HG03457 (cell line): ENCODE measurements around the gene ASTN2.
"Not testable (repeated sequence)": the region's sequence is repeated elsewhere in the genome, so short reads cannot be mapped to it uniquely, and the experiment has no call there.

Experiments used
- ATAC-seq: cut with Tn5 transposase; IDR thresholded peaks from one replicate; pipeline ENCODE4 v1.9.1; 2021; ENCODE audit warnings: moderate number of reproducible peaks; ENCODE audit not compliant: unreplicated experiment

Gene ASTN2

DNA sequence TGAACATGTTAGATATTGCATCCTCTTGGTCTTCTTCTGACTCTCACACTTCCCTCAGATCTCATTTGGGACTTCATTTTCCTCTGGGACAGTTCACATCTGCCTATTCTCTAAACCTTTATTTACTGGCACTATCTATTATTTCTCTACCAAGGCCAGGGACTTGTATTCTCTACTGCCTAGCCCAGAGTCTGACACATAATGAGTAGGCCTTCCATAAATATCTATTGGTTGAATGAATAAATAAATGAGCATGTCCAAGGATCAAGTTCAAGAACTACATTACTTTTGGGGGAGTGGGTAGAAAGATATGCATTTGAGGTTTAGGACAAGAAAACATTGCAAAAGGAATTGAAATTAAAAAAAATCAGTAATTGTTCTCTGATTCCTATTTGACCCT, 477.5 kb downstream of the ASTN2 start:
- no peak for ATAC-seq

DNA sequence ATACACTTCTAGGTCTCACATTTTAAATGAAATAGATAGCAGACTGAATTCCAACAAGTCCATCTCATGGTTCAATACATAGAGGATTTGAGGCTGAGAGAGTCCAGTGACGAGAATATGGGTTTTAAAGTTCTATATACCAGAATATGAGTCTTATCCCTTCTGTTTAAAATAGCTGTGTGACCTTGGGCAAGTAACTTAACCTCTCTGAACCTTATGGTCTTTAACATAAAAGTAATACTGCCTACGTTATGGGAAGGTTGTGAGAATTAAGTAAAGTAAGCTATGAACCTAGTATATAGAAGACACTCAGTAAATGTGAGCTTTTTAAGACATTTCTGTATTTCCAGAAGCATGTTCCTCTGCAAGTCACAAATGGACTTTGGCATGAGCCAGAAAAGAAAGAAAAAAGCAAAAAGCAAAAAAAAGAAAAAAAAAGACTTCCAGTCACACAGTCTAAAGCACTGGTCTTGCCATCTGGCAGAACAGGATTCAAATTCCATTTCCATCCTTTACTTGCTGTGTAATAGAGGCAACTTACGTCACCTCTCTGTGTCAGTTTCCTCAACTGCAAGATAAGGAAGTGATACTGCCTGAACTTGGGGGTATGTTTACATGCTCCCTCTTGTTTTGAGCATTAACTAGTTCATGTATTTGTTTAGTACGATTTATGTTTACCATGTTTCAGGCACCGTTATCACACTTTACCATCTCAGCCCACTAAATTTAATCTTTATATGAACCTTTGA, 479.5 kb downstream of the ASTN2 start:
- no peak for ATAC-seq

DNA sequence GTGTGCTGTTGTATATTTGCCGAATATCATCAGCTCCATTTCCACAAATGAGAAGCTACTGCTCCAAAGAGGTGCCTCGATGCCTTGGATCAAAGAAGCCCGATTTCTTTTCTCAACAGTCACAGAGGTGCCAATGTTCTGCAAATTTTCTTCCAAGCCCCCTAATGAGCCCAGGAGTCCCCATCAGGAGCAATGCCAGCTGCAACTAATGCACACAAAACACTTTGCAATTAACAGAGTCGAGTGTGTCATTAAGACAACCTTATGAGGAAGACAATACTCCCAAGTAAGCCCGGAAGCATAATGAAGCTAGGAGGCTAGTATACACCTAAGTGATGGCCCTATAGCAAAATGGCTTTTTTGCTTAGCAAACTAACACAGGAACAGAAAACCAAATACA, 480.7 kb downstream of the ASTN2 start:
- ATAC-seq, result no peak

DNA sequence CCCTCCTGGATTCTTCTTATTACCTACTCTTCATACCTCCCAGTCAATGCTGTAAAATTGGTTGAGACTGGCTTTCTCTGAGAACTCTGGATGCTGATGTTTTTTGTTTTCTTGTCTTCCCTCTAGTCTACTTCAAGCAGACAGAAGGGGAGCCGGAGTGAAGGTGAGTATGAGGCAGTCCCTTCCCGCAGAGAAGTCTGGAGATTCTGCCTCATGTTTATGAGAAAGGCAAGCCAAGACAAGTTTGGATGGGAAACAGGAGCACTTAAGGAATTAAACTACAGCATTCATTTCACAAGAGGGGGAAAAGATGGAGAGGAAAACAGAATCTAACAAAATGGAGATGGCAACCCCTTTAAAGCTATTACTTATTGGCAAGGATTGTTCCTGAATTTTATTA, 481.6 kb downstream of the ASTN2 start:
- ATAC-seq, result no peak

DNA sequence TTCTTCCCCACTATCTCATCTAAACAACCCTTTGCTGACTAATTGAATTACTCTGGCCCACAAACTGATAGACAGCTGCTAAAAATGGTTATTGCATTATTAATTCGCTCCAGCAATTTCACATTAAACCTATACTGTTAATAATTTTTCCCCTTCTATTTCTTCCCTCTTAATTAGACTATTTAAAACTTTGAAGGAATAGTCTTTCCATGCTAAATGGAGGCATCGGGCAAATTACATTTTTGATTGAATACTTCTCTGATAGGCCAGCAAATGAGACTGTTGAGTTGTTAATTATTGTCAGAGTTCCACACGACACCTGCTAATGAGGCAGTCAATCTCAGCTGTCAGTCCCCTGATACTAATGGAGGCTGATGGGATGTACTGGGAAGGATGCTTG, 485.2 kb downstream of the ASTN2 start:
- no peak for ATAC-seq

DNA sequence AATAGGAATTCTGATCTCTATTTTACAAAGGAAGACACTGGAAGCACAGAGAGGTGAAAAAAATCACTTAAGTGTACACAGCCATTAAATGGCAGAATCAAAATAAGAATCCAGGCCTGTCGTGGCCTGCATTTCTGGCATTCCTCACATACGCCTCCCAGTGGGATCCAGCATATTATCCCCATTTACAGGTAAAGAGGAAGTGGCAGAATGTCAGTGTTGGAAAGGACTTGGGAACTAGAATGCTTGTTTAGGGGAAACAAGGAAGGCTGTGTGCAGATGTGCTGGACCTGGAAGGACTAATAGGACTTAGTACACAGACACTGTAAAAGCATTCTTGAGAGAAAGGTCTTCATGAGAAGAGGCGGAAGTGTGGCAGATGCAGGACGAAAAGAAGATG, 486.0 kb downstream of the ASTN2 start:
- no peak for ATAC-seq

DNA sequence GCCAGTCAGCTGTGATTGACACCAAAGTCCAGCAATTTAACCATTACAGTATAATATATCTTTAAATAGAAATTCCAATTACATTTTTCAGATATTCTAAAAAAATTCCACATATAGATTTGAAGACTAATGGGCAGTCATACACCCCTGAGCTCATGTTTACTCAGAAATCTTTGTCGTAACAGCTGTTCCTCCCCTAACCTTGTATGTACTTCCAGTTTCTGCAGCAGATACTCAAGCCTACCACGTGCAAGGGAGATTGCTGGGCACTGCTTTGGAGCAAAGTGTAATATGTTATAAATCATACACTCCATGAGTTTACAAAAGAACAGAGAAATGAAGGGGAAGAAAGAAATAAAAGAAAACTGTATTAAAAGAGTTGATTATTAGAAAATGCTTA, 486.6 kb downstream of the ASTN2 start:
- no peak for ATAC-seq

DNA sequence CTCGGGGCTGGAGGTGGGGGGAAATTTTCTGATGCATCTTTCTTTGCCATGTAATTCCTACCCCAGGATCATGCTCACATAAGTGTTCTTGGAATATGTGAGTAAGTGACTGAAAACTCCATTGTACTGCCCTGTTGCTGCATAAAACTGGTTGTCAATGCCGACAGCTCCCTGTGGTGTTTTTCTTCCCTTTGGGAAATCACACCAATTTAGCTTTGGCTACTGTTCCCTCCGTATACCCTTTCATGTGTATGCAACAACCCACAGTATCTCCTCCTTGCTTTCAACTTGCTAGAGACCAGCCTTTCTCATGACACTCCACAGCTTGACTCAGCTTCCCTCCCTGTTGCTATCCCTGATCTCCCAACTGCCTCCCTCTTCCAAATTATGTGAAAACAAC, 487.1 kb downstream of the ASTN2 start:
- no peak for ATAC-seq

DNA sequence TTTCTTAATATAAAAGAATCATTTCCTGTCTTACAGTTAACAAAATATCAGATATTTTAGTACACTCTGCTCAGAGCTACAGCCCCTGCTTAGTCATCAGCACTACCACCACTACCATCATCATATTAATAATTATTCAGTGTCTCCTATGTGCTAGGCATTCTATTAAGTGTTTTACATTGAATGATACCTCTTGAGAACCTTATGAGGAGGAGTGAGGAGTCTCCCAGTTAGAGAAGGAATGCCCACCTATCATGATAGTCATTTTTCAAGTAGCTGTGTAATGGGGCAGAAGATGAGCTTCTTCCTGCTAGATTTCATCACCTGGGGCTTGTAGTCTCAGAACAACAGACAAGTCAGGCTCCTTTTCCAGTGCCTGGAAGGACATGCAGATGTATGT, 489.7 kb downstream of the ASTN2 start:
- ATAC-seq, result no peak

DNA sequence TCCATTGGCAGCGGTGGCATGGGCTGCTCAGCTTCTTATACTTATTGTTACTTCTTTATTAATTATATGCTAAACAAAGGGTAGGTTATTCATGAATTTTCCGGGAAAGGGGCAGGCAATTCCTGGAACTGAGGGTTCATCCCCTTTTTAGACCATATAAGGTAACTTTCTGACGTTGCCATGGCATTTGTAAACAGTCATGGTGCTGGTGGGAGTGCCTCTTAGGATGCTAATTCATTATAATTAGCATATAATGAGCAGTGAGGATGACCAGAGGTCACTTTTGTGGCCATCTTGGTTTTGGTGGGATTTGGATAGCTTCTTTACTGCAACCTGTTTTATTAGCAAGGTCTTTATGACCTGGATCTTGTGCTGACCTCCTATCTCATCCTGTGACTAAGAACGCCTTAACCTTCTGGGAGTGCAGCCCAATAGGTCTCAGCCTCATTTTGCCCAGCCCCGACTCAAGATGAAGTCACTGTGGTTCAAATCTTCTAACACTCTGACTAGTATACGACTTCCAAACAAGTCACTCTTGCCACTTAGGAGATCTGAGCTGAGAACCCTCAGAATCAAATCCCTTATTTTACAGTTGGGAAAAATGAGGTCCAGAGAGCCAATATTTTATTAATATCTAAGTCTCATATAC, 490.3 kb downstream of the ASTN2 start:
- ATAC-seq, result no peak

DNA sequence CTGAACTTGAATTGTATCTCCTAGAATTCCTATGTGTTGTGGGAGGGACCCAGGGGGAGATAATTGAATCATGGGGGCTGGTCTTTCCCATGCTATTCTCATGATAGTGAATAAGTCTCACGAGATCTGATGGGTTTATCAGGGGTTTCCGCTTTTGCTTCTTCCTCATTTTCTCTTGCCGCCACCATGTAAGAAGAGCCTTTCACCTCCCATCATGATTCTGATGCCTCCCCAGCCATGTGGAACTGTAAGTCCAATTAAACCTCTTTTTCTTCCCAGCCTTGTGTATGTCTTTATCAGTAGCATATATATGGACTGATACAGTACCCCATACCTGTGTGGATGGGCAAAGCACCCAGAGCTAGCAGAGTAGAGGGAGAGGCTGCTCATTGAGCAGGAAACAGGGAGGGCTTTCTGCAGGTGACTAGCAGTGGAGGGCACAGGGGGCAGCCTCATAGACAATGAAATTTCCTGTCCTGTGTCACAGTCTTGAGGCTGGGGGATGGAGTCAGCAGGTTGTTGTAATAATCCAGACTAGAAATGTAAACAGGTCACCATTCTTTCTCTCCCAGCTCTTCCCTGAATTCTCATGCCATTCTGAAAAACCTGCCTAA, 496.9 kb downstream of the ASTN2 start:
- ATAC-seq, result not testable (repeated sequence)

DNA sequence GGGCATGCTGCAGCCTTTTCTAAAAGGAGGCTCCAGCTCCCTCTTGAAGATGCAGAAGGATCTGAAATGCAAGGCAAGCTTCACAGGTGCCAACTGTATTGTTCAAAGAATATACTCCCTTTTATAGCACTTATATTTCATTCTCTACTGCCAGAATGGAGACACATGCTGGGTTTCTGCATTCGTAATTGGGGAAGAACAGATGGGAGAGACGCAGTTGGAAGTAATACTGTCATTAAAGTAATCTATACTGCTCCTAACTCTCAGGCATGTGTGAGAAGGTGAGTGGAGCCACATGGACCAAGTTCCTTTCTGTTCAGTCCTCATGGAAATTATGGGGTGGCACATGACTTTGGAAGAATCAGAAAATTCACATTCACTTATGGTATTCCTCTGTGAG, 501.3 kb downstream of the ASTN2 start:
- no peak for ATAC-seq

DNA sequence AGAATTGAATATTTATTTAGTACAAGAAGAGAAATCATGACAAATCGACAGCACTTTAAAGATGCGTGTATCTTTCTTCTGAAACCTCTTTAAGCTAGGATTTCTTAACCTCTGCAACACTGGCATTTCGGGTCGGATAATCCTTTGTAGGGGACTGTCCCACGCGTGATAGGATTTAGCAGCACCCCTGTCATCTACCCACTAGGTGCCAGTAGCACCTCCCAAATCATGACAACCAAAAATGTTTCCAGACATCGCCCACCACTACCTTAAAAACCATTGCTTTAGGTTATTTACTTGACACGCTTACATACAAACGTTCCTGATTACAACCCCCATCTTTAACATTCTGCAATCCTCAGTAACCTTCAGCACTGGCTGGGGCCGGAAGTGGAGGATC, 504.7 kb downstream of the ASTN2 start:
- ATAC-seq, result no peak

DNA sequence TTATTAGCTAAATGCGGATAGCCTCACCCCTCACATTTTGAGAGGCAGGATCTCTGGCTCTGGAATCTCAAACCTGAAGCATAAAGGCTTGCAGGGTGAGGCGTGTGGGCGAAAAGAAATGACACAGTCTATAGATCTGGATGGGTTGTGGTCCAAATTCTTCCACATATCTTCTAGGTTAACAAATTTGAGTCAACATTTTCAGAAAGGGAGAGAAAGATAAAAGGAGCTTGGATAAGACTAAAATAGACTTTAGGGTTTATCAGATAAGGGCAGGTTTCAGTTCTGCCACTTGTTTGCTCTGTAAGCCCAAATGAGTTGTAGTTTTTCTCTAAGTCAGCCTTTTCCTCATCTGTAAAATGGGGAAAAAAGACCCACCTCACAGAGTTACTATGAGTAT, 506.9 kb downstream of the ASTN2 start:
- no peak for ATAC-seq

DNA sequence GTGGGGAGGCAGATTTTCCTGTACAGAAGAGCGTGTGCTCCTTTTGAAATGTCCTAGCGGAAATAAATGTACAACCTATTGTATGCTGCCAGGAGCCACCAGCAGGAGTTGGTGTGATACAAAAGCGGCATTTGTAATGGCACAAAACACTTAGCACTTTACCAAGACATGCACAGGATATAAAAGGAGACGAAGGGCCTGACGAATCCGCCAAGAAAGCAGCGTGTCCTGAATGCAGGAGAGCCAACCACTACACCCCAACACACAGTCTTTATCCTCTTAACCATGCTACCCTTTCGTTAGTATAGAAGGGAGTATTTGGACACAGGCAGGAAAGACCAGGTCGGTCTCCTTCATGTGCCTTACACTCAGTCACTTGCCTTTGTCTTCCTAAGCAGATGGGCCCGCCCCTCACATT, 509.7 kb downstream of the ASTN2 start:
- no peak for ATAC-seq

DNA sequence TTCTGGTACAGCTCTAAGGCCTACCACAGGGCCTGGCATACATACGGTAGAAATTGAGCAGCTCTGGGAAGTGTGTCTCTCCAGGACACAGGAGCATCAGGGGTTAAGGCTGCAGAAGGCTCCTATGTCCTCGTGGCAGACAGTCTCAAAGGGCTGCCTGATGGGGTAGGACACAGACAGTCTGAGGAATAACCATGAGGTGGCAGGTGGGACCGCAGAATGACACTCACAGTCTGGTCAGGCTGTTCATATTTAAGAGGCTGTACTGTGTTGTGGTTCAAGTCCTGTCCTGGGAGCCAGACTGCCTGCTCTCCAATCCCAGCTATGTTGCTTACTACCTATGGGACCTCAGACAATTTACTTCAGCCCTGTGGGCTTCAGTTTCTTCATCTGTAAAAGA, 510.7 kb downstream of the ASTN2 start:
- ATAC-seq, result no peak

DNA sequence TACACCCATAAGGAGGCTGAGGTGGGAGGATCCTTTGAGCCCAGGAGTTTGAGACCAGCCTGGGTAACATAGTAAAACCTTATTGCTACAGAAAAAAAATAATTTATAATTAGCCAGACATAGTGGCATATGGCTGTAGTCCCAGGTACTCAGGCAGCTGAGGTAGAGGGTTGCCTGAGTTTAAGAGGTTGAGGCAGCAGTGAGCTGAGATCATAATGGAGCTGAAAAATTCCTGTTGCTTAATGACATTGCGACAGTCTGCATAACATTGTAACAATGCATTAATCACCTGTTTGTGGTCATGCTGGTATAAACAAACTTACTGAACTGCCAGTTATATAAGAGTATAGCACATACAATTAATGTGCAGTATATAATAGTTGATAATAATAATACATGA, 513.6 kb downstream of the ASTN2 start:
- no peak for ATAC-seq

DNA sequence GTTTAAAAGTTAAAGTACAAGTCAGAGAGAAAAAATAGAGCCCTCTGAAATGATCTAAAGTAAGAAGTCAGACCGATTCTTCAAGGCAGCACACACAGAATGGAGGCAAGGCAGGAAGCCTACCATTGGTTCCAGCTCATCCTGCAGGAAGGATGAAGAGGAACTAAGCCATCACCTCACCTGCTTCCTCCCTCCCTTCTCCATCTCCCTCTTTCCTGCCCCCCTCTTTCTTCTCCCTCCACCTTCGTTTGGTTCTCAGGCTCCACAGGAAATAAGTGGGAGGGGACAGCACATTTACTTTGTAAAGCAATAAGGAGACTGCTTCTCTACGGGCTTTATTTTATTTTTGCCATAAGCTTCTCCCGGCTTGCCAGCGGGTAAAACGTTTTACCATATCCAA, 514.3 kb downstream of the ASTN2 start:
- ATAC-seq, result no peak

DNA sequence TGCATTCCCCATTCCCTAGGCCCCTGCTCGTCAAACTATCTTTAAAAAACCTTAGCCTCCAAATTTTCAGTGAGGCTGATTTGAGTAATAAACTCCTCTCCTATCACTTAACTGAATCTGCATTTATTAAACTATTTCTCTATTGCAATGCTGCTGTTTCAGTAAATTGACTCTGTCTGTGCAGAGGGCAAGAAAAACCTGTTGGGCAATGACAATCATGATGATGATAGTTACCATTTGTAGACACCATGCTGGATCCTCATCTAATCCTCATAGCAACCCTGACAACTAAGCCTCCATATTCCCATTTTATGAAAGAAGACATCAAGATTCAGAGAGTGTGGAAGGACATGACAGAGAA, 514.9 kb downstream of the ASTN2 start:
- no peak for ATAC-seq

DNA sequence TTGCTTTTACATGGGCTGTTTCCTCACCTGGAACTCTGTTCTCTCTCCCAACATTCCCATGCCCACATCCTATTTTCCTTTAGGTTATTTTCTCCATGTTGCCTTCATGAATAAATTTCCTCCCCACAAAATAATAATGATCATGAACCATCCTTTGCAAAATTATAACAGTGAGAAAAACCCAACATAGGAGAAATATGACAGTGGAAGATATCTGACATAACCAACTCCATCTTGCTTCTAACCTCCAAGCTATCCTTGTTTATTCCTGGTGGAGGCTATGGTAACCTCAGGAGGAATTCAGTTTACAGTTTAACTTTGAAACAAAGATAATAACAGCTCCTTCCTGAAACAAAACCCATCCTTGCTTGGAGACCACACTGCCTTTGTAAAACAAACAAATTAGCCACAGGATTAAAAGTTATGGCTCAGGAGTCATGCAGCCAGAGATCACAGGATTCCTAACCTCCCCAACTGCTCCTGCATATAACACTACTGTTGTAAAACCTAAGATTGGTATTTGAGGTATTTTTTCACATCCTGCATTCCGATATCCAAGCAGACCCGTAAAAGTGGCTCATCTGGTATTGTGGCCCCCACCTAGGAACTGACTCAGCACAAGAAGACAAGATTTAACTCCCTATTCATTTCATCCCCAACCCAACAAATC, 515.4 kb downstream of the ASTN2 start:
- no peak for ATAC-seq

DNA sequence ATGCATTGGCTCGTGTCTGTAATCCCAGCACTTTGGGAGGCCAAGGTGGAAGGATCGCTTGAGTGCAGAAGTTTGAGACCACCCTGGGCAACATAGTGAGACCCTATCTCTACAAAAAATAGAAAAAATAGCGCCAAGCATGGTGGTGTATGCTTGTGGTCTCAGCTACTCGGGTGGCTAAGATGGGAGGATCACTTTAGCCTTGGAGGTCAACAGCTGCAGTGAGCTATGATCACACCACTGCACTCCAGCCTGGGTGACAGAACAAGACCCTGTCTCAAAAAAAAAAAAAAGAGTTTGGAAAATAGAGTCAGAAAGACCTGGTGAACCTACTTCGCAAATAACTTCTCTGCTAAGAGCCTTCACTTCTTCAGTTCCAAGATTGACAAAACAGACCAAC, 516.7 kb downstream of the ASTN2 start:
- ATAC-seq, result not testable (repeated sequence)

DNA sequence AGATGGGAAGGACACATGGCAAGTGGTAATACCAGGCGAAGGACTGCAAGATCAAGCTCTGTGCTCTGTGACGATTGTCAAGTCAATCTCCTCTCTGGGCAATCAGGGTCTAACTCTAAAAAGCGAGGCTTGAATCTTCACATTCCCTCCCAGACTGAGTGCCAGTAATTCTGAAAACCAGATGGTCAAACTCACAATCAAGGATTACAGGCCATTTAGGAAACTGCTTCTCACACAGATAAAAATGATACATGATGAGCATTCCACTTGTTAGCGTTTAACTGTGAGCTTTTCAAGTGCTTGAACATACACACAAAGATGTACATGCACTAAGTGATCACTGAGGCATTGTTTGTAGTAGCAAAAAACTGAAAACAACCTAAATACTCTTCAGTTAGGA, 517.7 kb downstream of the ASTN2 start:
- no peak for ATAC-seq
